Upper lobe of left lung (tissue), 4 donors: ENCODE results near the gene SENP3.

Experiments used
- CTCF ChIP-seq, 6 experiments: fragments of 450-650 bp in 4 of 6; fragments of 200-600 bp in 2 of 6; sonication (generic) in 2 of 6; IDR thresholded peaks; one replicate each; pipeline ENCODE4 v1.5.1; 2016 to 2019; ENCODE audit warnings: antibody characterized with exemption in 6 of 6
- EP300 ChIP-seq, 4 donors: sonication (generic); formaldehyde crosslinking; IDR thresholded peaks; one replicate each; pipeline ENCODE4 v1.5.1; 2017; ENCODE audit warnings: antibody characterized with exemption in 4 of 4, control low read depth in 2 of 4

DNA sequence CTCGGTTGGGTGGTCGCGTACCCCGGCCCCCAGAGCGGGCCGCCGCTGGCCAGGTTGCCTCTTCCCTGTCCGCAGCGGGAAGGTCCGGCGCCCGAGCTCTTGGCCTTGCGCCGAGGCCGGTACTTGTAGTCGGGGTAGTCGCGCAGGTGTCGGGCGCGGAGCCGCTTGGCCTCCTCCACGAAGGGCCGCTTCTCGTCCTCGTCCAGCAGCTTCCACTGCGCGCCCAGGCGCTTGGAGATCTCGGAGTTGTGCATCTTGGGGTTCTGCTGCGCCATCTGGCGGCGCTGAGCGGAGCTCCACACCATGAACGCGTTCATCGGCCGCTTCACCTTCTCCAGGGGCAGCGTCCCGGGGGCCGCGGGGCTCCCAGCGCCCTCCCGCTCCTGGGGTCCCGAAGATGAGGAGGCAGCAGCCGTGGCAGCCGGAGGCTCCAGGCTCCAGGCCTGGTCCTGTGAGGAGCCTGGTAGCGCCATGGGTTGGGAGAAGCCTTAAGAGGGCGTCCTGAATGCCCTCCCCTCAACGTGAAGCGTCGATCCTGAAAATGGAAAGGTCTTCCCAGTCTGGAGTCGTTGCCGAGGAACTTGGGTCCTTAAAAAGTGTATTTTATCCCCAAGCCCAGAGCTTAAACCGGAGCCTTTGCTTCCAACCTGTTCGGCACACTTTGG, 27.6 kb downstream of the SENP3 start:
- TF ChIP-seq CTCF (IDR thresholded peaks at IDR 0.05): peak; percentile 87 to 94 (median 93)
- no peak for TF ChIP-seq EP300 (IDR thresholded peaks at IDR 0.05)
